K562 (cell line): ENCODE measurements around the gene FNBP1. TPM values are rescaled to one million over a fixed set of nuclear protein-coding genes. Genes with fewer than 3 reads are reported as not detected.

ENCODE experiments used
- BRCA1 ChIP-seq, 2 experiments: fragments of 450-650 bp in 1 of 2; sonication (generic) in 1 of 2; formaldehyde crosslinking in 1 of 2; IDR thresholded peaks; 2 replicates each; pipeline versions ENCODE4 v1.5.0 to v1.6.1; 2017 to 2020; ENCODE audit warnings: mild to moderate bottlenecking in 1 of 2, missing genetic modification reagents in 1 of 2
- BRD4 ChIP-seq: fragments of 200-600 bp; sonication (generic); IDR thresholded peaks from 2 replicates; pipeline ENCODE4 v1.6.1; 2017; ENCODE audit warnings: inconsistent platforms
- FOXA3 ChIP-seq, 2 experiments: fragments of 450-650 bp in 1 of 2; sonication (generic) in 1 of 2; formaldehyde crosslinking; IDR thresholded peaks in 1 of 2; conservative IDR thresholded peaks in 1 of 2; 2 replicates each; pipeline versions ENCODE4 v1.4.0 to v1.8.0; 2020 to 2022; ENCODE audit warnings: mild to moderate bottlenecking in 2 of 2, missing genetic modification reagents in 1 of 2
- HDAC8 ChIP-seq: fragments of 450-650 bp; IDR thresholded peaks from 2 replicates; pipeline ENCODE4 v1.6.1; 2016; ENCODE audit warnings: mild to moderate bottlenecking, missing genetic modification characterization, moderate library complexity, missing compliant biosample characterization
- ILF3 ChIP-seq: fragments of 450-650 bp; IDR thresholded peaks from 2 replicates; pipeline ENCODE4 v1.6.1; 2018; ENCODE audit warnings: antibody characterized with exemption, mild to moderate bottlenecking, moderate library complexity, borderline replicate concordance
- MECOM ChIP-seq: fragments of 250-450 bp; sonication (Bioruptor Pico); IDR thresholded peaks from 2 replicates; pipeline ENCODE4 v1.8.0; 2022; ENCODE audit warnings: inconsistent platforms
- NFATC3 ChIP-seq: fragments of 450-650 bp; IDR thresholded peaks from 2 replicates; pipeline ENCODE4 v1.6.1; 2017; ENCODE audit warnings: mild to moderate bottlenecking
- NR2C1 ChIP-seq, 2 experiments: fragments of 450-650 bp; IDR thresholded peaks; 2 replicates each; pipeline ENCODE4 v1.6.1; 2017; ENCODE audit warnings: mild to moderate bottlenecking in 2 of 2, antibody characterized with exemption in 1 of 2, inconsistent platforms in 1 of 2, missing compliant biosample characterization in 1 of 2, missing genetic modification characterization in 1 of 2
- TCFL5 ChIP-seq: fragments of 250-450 bp; sonication (Bioruptor Pico); conservative IDR thresholded peaks from 2 replicates; pipeline ENCODE4 v1.6.1; 2021; ENCODE audit warnings: mild to moderate bottlenecking, moderate library complexity, matching md5 sums
- ZBTB1 ChIP-seq: sonication (generic); formaldehyde crosslinking; IDR thresholded peaks from 2 replicates; pipeline ENCODE4 v1.8.1; 2023; ENCODE audit warnings: missing genetic modification reagents, low read depth, mild to moderate bottlenecking, borderline replicate concordance
- ZBTB43 ChIP-seq: sonication (generic); formaldehyde crosslinking; IDR thresholded peaks from 2 replicates; pipeline ENCODE4 v1.8.0; 2023; ENCODE audit warnings: mild to moderate bottlenecking, missing genetic modification reagents
- ZBTB9 ChIP-seq: fragments of 450-650 bp; formaldehyde crosslinking; IDR thresholded peaks from 2 replicates; pipeline ENCODE4 v1.4.0; 2020; ENCODE audit warnings: mild to moderate bottlenecking, moderate library complexity
- ZC3H4 ChIP-seq: sonication (generic); formaldehyde crosslinking; IDR thresholded peaks from 2 replicates; pipeline ENCODE4 v1.9.0; 2021; ENCODE audit warnings: missing genetic modification reagents, borderline replicate concordance
- ZFX ChIP-seq: sonication (generic); formaldehyde crosslinking; IDR thresholded peaks from 2 replicates; pipeline ENCODE4 v1.8.0; 2022; ENCODE audit warnings: mild to moderate bottlenecking, missing genetic modification reagents, moderate library complexity
- ZNF354B ChIP-seq: fragments of 250-450 bp; sonication (Bioruptor Pico); IDR thresholded peaks from 2 replicates; pipeline ENCODE4 v1.4.0; 2020
- ZNF592 ChIP-seq: fragments of 450-650 bp; IDR thresholded peaks from 2 replicates; pipeline ENCODE4 v1.6.1; 2017; ENCODE audit warnings: antibody characterized with exemption, mild to moderate bottlenecking
- ZNF639 ChIP-seq, 2 experiments: fragments of 200-800 bp in 1 of 2; sonication (Bioruptor generic) in 1 of 2; sonication (generic) in 1 of 2; formaldehyde crosslinking in 1 of 2; IDR thresholded peaks in 1 of 2; conservative IDR thresholded peaks in 1 of 2; 2 replicates each; pipeline versions ENCODE4 v1.5.0 to v1.6.1; 2016 to 2020; ENCODE audit warnings: missing compliant biosample characterization in 1 of 2, missing genetic modification characterization in 1 of 2, missing genetic modification reagents in 1 of 2
- ZNF696 ChIP-seq: fragments of 250-450 bp; sonication (Bioruptor Pico); conservative IDR thresholded peaks from 2 replicates; pipeline ENCODE4 v1.4.0; 2020; ENCODE audit warnings: mild to moderate bottlenecking, moderate library complexity
- polyA plus RNA-seq, 8 experiments: library from polyadenylated mRNA; depleted of rRNA in 4 of 8; stranded (reverse) in 5 of 8; unstranded in 3 of 8; fragments of >200 nt; fragmentation: Nextera tagmentation in 2 of 8; fragmentation: Illumina TruSeq in 1 of 8; extraction: Ambion mirVana in 2 of 8; extraction: Trizol in 1 of 8; gene quantifications; 2 replicates each; pipeline versions ENCODE4 v1.2.1 to v1.2.3, GENCODE V29; 2011 to 2014; ENCODE audit warnings: inconsistent platforms in 1 of 8, missing spikeins in 1 of 8
- total RNA-seq, 7 experiments: library from RNA; depleted of rRNA in 6 of 7; stranded (reverse); fragments of >200 nt in 6 of 7; fragmentation: Illumina TruSeq in 2 of 7; extraction: Trizol in 2 of 7; gene quantifications; 2 replicates each; pipeline versions ENCODE4 v1.2.1 to v1.2.3, GENCODE V29; 2011 to 2021; ENCODE audit warnings: low replicate concordance in 1 of 7

Gene FNBP1
- total and polyA plus RNA-seq, 9 of the 15 experiments (the other 6 are each of a cell fraction or from before 2014, with no cell fraction given) = 1.8 to 14.9 (median 7.6) TPM

GRCh38 chr9:129884220-129885017, 158.6 kb downstream of the FNBP1 start (continued):
- TF ChIP-seq FOXA3 (CRISPR knock-in tag; conservative IDR thresholded peaks at IDR 0.05 in 1 of 2, IDR thresholded peaks at IDR 0.05 in 1 of 2) (peak in 1 of 2 experiments; percentile 86; a peak in 2 of 4 replicates), NR2C1 (IDR thresholded peaks at IDR 0.05) (no peak), NR2C1 (tag; IDR thresholded peaks at IDR 0.05) (no peak), ZC3H4 (CRISPR knock-in tag) (no peak), ZBTB43 (CRISPR knock-in tag) (no peak), ZNF639 (CRISPR knock-in tag; conservative IDR thresholded peaks at IDR 0.05 in 1 of 2, IDR thresholded peaks at IDR 0.05 in 1 of 2) (no peak), ZNF696 (CRISPR knock-in tag) (0 out of 2 replicates have a peak, but pooled peaks have one; percentile 29), ZFX (CRISPR knock-in tag) (no peak), TCFL5 (peak; percentile 62; the same call in 1 of the 2 replicates), HDAC8 (no peak), ZNF354B (CRISPR knock-in tag) (peak; percentile 59; the same call in 1 of the 2 replicates), ZNF592 (no peak), MECOM (CRISPR knock-in tag) (no peak), BRD4 (peak; percentile 60; the same call in 1 of the 2 replicates), BRCA1 (IDR thresholded peaks at IDR 0.05) (no peak), BRCA1 (CRISPR knock-in tag; IDR thresholded peaks at IDR 0.05) (no peak), NFATC3 (no peak), ILF3 (no peak), ZBTB1 (CRISPR knock-in tag) (no peak), ZBTB9 (CRISPR knock-in tag) (no peak; the same call in 1 of the 2 replicates)
